Tibial artery (tissue), 4 donors: ENCODE measurements around the gene IMPDH2.
A peak's percentile ranks its signal among the peaks of the same experiment; 100 is the strongest.

Experiments used
- DNase-seq, 2 donors: peaks; one replicate each; pipeline ENCODE4 v3.0.0-alpha.2; 2019
- H3K27ac ChIP-seq, 2 donors: fragments of 200-600 bp; sonication (generic) in 1 of 2; 1 replicate in 1 of 2; 2 replicates in 1 of 2; pipeline ENCODE4 v1.5.1; 2018 to 2019; ENCODE audit warnings: mild to moderate bottlenecking in 1 of 2
- H3K27me3 ChIP-seq, 2 donors: fragments of 200-600 bp; sonication (generic) in 1 of 2; one replicate each; pipeline versions ENCODE4 v1.5.1 to v1.6.0; 2016 to 2019
- H3K36me3 ChIP-seq, 3 donors: fragments of 200-600 bp; sonication (generic) in 2 of 3; one replicate each; pipeline ENCODE4 v1.5.1; 2016 to 2019; ENCODE audit warnings: mild to moderate bottlenecking in 2 of 3
- H3K4me1 ChIP-seq, 4 donors: fragments of 200-600 bp; sonication (generic) in 2 of 4; 1 replicate in 3 of 4; 2 replicates in 1 of 4; pipeline ENCODE4 v1.5.1; 2016 to 2019
- H3K4me3 ChIP-seq, 2 donors: fragments of 200-600 bp; sonication (generic) in 1 of 2; 1 replicate in 1 of 2; 2 replicates in 1 of 2; pipeline ENCODE4 v1.5.1; 2018 to 2019; ENCODE audit warnings: mild to moderate bottlenecking in 2 of 2
- H3K9me3 ChIP-seq, 3 donors: fragments of 200-600 bp; sonication (generic) in 1 of 3; one replicate each; pipeline ENCODE4 v1.5.1; 2016 to 2019
- CTCF ChIP-seq, 2 experiments: fragments of 200-600 bp in 1 of 2; fragments of 450-650 bp in 1 of 2; IDR thresholded peaks; one replicate each; pipeline ENCODE4 v1.5.1; 2017 to 2019; ENCODE audit warnings: antibody characterized with exemption in 2 of 2, mild to moderate bottlenecking in 1 of 2, moderate library complexity in 1 of 2
- intact Hi-C: fragments of 100-400 bp; cut with DNase I; formaldehyde crosslinking; loops from one replicate; pipeline ENCODE4 v1.15.0; 2023; ENCODE audit warnings: low total_unique reads

The IMPDH2 gene

DNA sequence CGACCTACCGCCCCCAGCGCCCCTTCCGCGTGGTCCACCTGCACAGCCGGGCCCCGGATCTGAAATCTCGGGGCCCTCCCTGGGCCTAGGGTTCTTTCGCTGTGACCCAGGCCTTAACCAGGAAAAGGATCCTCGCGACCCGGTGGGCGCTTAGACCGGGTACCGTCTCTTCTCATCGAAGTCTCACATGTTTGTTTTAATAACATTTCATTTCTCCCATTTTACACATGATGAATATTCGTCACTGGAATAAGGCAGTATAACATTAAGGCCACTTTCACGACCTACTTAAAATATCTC, 10.5 kb downstream of the IMPDH2 start:
- Histone ChIP-seq H3K36me3 (peaks cover 24 to 46% (median 33%) of the 10 kb centered on the region in 3 donors), H3K27ac (peak overlapping the region; percentile 87), H3K4me1 (peaks cover 0 to 46% (median 43%) of the 10 kb centered on the region in 4 donors), H3K27me3 (no peaks in the 10 kb centered on the region), H3K9me3 (no peaks in the 10 kb centered on the region), H3K4me3 (peak overlapping the region; percentile 81 to 92)
- TF ChIP-seq CTCF (IDR thresholded peaks at IDR 0.05): no peak
- intact Hi-C loops: no loop called here
- DNase-seq: no peak

DNA sequence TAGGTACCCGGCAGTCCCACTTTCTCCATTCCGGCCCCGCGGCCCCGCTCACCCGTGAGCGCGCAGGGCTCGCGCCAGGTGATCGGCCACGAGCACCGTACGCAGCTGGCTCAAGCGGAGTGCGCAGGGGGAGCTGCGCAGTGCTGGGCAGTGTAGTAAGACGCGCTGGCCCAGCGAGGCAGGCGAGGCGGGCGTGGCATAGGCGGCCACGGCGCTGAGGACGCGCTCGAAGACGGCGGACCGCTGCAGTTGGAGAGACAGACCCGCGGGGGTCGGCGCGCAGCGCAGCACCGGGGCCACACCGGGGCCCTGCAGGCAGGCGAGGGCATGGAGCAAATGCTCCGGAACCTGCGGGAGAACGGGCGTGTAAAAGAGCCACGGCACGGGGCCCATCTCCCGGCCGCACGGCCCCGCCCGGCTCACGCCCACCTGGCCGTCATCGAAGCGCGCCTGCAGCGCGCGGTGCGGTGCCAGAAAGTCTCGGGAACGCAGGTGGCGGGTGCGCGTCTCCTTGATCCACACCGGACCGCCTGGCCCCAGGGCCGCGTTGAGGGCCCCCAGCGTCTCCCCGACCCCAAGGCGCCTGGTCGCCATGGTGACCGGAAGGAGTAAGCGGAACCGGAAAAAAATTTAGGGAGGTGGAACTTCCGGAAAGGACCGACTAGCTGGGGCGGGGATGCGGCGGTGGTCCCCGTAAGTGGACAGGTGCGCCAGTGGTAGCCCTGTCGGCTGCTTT, 11.1 kb downstream of the IMPDH2 start, which contains the start of gene DALRD3:
DALRD3 (minus strand) TSS at position 610 of the 736 bp plus-strand sequence; CDS start at position 594, 16 bp downstream.
- intact Hi-C loops: no loop called here
- no peak for TF ChIP-seq CTCF (IDR thresholded peaks at IDR 0.05)
- peak; percentile 68 to 84 for DNase-seq
- H3K27ac ChIP-seq: peak within 1 kb of the TSS; percentile 87
- H3K36me3 ChIP-seq: peaks cover 19 to 46% (median 28%) of the 10 kb centered on the region in 3 donors
- H3K4me3 ChIP-seq: peak within 1 kb of the TSS; percentile 81 to 92
- no peaks in the 10 kb centered on the region for H3K27me3 ChIP-seq
- H3K9me3 ChIP-seq: no peaks in the 10 kb centered on the region
- H3K4me1 ChIP-seq: peaks cover 0 to 45% (median 39%) of the 10 kb centered on the region in 4 donors

GRCh38 chr3:49017229-49017970, 11.8 kb downstream of the IMPDH2 start:
- peaks cover 0 to 43% (median 33%) of the 10 kb centered on the region in 4 donors for H3K4me1 ChIP-seq
- peak overlapping the region; percentile 87 for H3K27ac ChIP-seq
- peaks cover 18 to 48% (median 32%) of the 10 kb centered on the region in 3 donors for H3K36me3 ChIP-seq
- no peaks in the 10 kb centered on the region for H3K9me3 ChIP-seq
- intact Hi-C loops: no loop called here
- H3K4me3 ChIP-seq: peak overlapping the region; percentile 81 to 92
- no peak for TF ChIP-seq CTCF (IDR thresholded peaks at IDR 0.05)
- DNase-seq: no peak
- no peaks in the 10 kb centered on the region for H3K27me3 ChIP-seq

GRCh38 chr3:49016414-49017228, 12.6 kb downstream of the IMPDH2 start:
- Histone ChIP-seq H3K27me3 (no peaks in the 10 kb centered on the region), H3K27ac (peak overlapping the region in 1 of 2 donors; percentile 87), H3K9me3 (no peaks in the 10 kb centered on the region), H3K4me3 (no peak overlapping the region), H3K36me3 (peaks cover 18 to 56% (median 37%) of the 10 kb centered on the region in 3 donors), H3K4me1 (peaks cover 0 to 49% (median 33%) of the 10 kb centered on the region in 4 donors)
- TF ChIP-seq CTCF (IDR thresholded peaks at IDR 0.05): no peak
- no peak for DNase-seq
- intact Hi-C loops: no loop called here

DNA sequence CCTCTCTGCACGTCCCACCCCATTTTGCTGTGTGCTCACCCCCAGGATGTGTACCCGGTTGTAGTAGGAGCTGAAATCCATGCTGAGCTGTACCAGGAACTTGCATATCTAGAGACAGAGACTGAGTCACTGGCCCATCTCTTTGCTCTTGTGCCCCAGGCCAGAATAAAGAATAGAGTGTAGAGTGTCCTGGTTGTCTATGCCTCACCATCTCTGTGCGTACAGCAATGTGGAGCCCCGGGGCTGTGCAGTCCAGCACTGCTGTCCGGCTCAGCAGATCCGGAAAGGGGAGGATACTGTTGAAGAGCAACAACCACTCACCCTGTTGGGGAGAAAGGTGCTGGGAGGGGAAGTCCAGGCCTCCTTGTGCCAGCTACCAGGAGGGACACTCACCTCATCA, 13.4 kb downstream of the IMPDH2 start:
- Histone ChIP-seq H3K36me3 (peaks cover 18 to 61% (median 37%) of the 10 kb centered on the region in 3 donors), H3K4me3 (no peak overlapping the region), H3K27ac (no peak overlapping the region), H3K9me3 (no peaks in the 10 kb centered on the region), H3K4me1 (peaks cover 0 to 49% (median 33%) of the 10 kb centered on the region in 4 donors), H3K27me3 (no peaks in the 10 kb centered on the region)
- DNase-seq: no peak
- no peak for TF ChIP-seq CTCF (IDR thresholded peaks at IDR 0.05)
- intact Hi-C loops: no loop called here
